ENCODE measurements around the gene CPNE1.
"Not testable (repeated sequence)": the region's sequence is repeated elsewhere in the genome, so short reads cannot be mapped to it uniquely, and the experiment has no call there.

DNA sequence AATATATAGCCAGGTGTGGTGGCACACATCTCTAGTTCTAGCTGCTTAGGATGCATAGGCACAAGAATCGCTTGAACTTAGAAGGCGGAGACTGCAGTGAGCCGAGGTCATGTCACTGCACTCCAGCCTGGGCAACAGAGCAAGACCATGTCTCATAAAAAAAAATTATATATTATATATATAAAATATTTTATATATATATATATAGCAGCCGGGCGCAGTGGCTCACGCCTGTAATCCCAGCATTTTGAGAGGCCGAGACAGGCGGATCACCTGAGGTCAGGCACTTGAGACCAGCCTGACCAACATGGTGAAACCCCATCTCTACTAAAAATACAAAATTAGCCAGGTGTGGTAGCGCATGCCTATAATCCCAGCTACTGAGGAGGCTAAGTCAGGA is 20.7 kb upstream of the CPNE1 start:
- TF ChIP-seq POLR2A, EP300 (IDR thresholded peaks at IDR 0.05): not testable (repeated sequence)
- TF ChIP-seq, protein P1, sequence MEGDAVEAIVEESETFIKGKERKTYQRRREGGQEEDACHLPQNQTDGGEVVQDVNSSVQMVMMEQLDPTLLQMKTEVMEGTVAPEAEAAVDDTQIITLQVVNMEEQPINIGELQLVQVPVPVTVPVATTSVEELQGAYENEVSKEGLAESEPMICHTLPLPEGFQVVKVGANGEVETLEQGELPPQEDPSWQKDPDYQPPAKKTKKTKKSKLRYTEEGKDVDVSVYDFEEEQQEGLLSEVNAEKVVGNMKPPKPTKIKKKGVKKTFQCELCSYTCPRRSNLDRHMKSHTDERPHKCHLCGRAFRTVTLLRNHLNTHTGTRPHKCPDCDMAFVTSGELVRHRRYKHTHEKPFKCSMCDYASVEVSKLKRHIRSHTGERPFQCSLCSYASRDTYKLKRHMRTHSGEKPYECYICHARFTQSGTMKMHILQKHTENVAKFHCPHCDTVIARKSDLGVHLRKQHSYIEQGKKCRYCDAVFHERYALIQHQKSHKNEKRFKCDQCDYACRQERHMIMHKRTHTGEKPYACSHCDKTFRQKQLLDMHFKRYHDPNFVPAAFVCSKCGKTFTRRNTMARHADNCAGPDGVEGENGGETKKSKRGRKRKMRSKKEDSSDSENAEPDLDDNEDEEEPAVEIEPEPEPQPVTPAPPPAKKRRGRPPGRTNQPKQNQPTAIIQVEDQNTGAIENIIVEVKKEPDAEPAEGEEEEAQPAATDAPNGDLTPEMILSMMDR (IDR thresholded peaks at IDR 0.05): not testable (repeated sequence)

Measured in upper lobe of left lung (tissue), 4 donors.